Stimulated activated CD8-positive, alpha-beta memory T cell treated with anti-CD3 and anti-CD28 coated beads, Interleukin-12 subunit alpha, Interleukin-12 subunit beta, amount 100 ng/mL, for 4 hours (primary cell): ENCODE results near the gene DLG2.

Source experiments
- DNase-seq: peaks from one replicate; pipeline ENCODE4 v3.0.0-alpha.2; 2020; ENCODE audit warnings: low read depth

DLG2 gene

GRCh38 chr11:83840326-83840725 is 1786.8 kb downstream of the DLG2 start:
- DNase-seq, result no peak

GRCh38 chr11:83836883-83837654 is 1790.1 kb downstream of the DLG2 start:
- no peak for DNase-seq

- no peak for DNase-seq
These were observed 1791.1 kb downstream of the DLG2 start for GRCh38 chr11:83836065-83836464.

GRCh38 chr11:83835423-83835822 is 1791.7 kb downstream of the DLG2 start:
- DNase-seq, result no peak

- no peak for DNase-seq
These were observed 1795.2 kb downstream of the DLG2 start for GRCh38 chr11:83831929-83832328.

- no peak for DNase-seq
These were observed 1799.1 kb downstream of the DLG2 start for GRCh38 chr11:83827940-83828554.

GRCh38 chr11:83827520-83827919 is 1799.6 kb downstream of the DLG2 start:
- DNase-seq, result no peak

GRCh38 chr11:83826078-83826477 is 1801.1 kb downstream of the DLG2 start:
- DNase-seq, result no peak

GRCh38 chr11:83823461-83824025 is 1803.6 kb downstream of the DLG2 start:
- no peak for DNase-seq

- no peak for DNase-seq
These were observed 1807.1 kb downstream of the DLG2 start for GRCh38 chr11:83819931-83820549.

- DNase-seq, result no peak
These were observed 1808.8 kb downstream of the DLG2 start for GRCh38 chr11:83818349-83818748.

GRCh38 chr11:83816572-83817187 is 1810.5 kb downstream of the DLG2 start:
- no peak for DNase-seq

GRCh38 chr11:83815736-83816135 is 1811.4 kb downstream of the DLG2 start:
- no peak for DNase-seq

GRCh38 chr11:83813296-83813695 is 1813.8 kb downstream of the DLG2 start:
- no peak for DNase-seq

GRCh38 chr11:83809274-83809673 is 1817.9 kb downstream of the DLG2 start:
- DNase-seq, result no peak

GRCh38 chr11:83801799-83802198 is 1825.3 kb downstream of the DLG2 start:
- no peak for DNase-seq

- no peak for DNase-seq
These were observed 1833.8 kb downstream of the DLG2 start for GRCh38 chr11:83793310-83793709.

- DNase-seq, result no peak
These were observed 1835.6 kb downstream of the DLG2 start for GRCh38 chr11:83791557-83791956.

GRCh38 chr11:83785942-83786341 is 1841.2 kb downstream of the DLG2 start:
- no peak for DNase-seq

- DNase-seq, result no peak
These were observed 1842.7 kb downstream of the DLG2 start for GRCh38 chr11:83784419-83784818.

- no peak for DNase-seq
These were observed 1844.8 kb downstream of the DLG2 start for GRCh38 chr11:83782329-83782728.

- no peak for DNase-seq
These were observed 1847.3 kb downstream of the DLG2 start for GRCh38 chr11:83779876-83780275.

GRCh38 chr11:83778596-83778995 is 1848.5 kb downstream of the DLG2 start:
- DNase-seq, result no peak
